Activated T-helper 17 cell treated with anti-CD3 and anti-CD28 coated beads, Interleukin-2, amount 50 U/mL, for 72 hours (primary cell): Measurements from ENCODE around the gene ACER3. TPM values are rescaled to one million over a fixed set of nuclear protein-coding genes. Genes with fewer than 3 reads are reported as not detected.
"Not testable (repeated sequence)": the region's sequence is repeated elsewhere in the genome, so short reads cannot be mapped to it uniquely, and the experiment has no call there.

Source experiments
- ATAC-seq: fragments of 150-1000 bp; cut with Tn5 transposase; replicated peaks from 2 replicates; pipeline ENCODE4 v1.10.0; 2021; ENCODE audit warnings: mild to moderate bottlenecking, moderate library complexity
- H3K27ac Mint-ChIP-seq: one replicate; pipeline ENCODE4 v1.8.0; 2022; ENCODE audit warnings: mixed read lengths
- H3K27me3 Mint-ChIP-seq: one replicate; pipeline ENCODE4 v1.8.0; 2022; ENCODE audit warnings: mixed read lengths
- H3K36me3 Mint-ChIP-seq: one replicate; pipeline ENCODE4 v1.8.0; 2022; ENCODE audit warnings: low read depth, mild to moderate bottlenecking, mixed read lengths
- H3K4me1 Mint-ChIP-seq: one replicate; pipeline ENCODE4 v1.8.0; 2022; ENCODE audit warnings: mixed read lengths
- H3K4me3 Mint-ChIP-seq: one replicate; pipeline ENCODE4 v1.8.0; 2022; ENCODE audit warnings: mild to moderate bottlenecking, mixed read lengths
- H3K9me3 Mint-ChIP-seq: one replicate; pipeline ENCODE4 v1.8.0; 2022; ENCODE audit warnings: mixed read lengths
- total RNA-seq, 2 donors: library from RNA; stranded (reverse); gene quantifications; one replicate each; pipeline ENCODE4 v1.2.3, GENCODE V29; 2022

ACER3 gene
- total RNA-seq, 2 donors from 2014 or later, result 13.0 to 17.0 TPM

DNA sequence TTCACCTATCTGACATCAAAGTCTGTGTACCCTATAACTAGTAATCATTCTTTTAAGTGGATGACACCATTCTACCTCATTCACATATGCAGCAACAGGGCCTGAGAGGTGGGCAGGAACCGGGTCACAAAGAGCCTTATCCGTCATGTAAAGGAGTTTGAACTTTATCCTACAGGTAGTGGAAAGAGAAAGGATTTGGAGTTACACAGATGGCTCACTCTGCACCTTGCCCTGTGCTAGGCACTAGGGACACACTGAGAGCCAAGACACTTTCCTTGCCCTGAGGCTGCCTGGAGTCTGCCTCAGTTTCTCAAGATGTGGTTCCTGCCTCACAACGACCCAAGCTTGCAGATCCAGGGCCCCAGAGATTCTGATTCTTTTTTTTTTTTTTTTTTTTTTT, 14.3 kb upstream of the ACER3 start:
- Mint-ChIP-seq H3K9me3 (no peaks in the 10 kb centered on the region), H3K4me1 (no peaks in the 10 kb centered on the region), H3K27me3 (peaks cover 30% of the 10 kb centered on the region), H3K27ac (no peak overlapping the region), H3K36me3 (no peaks in the 10 kb centered on the region), H3K4me3 (no peak overlapping the region)
- ATAC-seq, result no peak

DNA sequence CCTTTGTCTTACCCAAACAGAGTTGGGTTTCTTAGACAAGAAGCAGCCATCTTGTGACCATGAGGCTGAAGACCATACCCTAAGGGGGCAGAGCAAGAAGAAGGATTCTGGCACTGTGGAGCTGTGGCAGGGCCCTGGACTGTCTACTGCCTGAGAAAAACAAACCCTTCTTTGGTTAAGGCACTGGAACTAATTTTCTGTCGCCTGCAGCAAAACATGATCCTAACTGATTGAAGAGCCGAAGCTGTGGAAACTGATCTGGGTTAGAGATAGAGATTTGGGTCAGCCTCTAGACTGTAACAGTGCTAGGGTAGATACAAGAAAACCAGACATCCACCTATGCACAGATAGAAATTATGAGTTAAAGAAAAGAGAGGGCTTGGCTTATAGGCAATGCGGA, 11.3 kb upstream of the ACER3 start:
- no peak overlapping the region for H3K27ac Mint-ChIP-seq
- no peaks in the 10 kb centered on the region for H3K36me3 Mint-ChIP-seq
- no peak for ATAC-seq
- peaks cover 15% of the 10 kb centered on the region for H3K27me3 Mint-ChIP-seq
- no peaks in the 10 kb centered on the region for H3K4me1 Mint-ChIP-seq
- H3K4me3 Mint-ChIP-seq, result no peak overlapping the region
- H3K9me3 Mint-ChIP-seq, result no peaks in the 10 kb centered on the region

DNA sequence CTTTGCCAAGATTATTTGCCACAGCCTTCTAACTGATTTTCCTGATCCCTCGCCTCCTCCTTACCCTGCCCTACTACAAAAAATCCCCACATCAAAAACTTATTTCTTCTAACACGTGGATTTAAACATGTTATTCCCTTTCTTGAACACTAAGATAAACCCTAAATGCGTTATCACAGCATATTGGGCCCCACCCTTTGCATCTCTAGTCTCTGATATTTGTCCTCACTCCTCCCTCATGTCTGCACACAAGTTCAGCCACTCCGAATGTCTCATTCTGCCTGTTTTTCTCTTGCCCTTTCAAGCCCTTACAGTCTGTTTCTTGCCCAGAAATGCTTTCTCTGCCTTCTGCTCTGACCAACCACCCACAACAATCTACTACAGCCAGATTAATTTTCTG, 10.6 kb upstream of the ACER3 start:
- H3K4me1 Mint-ChIP-seq, result no peaks in the 10 kb centered on the region
- peaks cover 11% of the 10 kb centered on the region for H3K27me3 Mint-ChIP-seq
- no peak for ATAC-seq
- no peaks in the 10 kb centered on the region for H3K36me3 Mint-ChIP-seq
- no peak overlapping the region for H3K27ac Mint-ChIP-seq
- H3K4me3 Mint-ChIP-seq, result no peak overlapping the region
- no peaks in the 10 kb centered on the region for H3K9me3 Mint-ChIP-seq

DNA sequence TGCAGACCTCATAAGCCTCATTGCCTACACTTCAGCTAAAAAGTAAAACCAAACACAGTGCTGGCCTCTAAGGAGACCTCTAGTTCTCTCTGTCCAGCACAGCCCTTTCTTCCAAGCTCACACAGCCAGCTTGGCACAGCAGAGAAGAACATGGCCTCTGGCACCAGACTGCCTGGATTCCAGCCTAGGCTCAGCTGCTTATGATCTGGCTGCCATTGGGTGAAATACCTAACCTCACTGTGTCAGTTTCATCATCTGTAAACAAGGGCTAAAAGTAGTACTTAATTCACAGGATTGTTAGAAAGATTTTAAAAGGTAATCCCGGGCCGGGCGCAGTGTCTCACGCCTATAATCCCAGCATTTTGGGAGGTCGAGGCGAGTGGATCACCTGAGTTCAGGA, 9.9 kb upstream of the ACER3 start:
- ATAC-seq, result no peak
- H3K4me1 Mint-ChIP-seq, result no peaks in the 10 kb centered on the region
- H3K4me3 Mint-ChIP-seq, result no peak overlapping the region
- H3K27ac Mint-ChIP-seq, result no peak overlapping the region
- no peaks in the 10 kb centered on the region for H3K36me3 Mint-ChIP-seq
- H3K27me3 Mint-ChIP-seq, result peaks cover 11% of the 10 kb centered on the region
- no peaks in the 10 kb centered on the region for H3K9me3 Mint-ChIP-seq

DNA sequence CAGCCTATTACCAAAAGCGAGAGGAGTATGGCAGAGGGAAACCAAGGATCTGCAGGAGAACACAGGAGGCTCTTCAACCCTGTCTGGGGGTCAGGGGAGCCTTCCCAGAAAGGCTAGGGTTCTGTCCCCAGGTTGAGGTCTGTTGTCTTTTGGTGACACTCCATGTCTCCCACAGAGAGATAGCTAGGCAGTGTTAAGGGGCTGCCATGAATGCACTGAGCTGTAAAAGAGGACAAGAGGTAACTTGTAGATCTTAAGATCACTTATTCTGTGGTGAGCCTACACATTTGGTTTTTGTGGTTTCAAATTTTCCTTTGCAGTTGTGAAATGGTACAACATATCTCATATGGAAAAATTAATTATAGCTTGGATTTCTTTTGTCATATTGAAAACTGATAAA, 6.0 kb upstream of the ACER3 start:
- Mint-ChIP-seq H3K9me3 (no peaks in the 10 kb centered on the region), H3K36me3 (no peaks in the 10 kb centered on the region), H3K4me3 (no peak overlapping the region), H3K27ac (no peak overlapping the region), H3K4me1 (peaks cover 5% of the 10 kb centered on the region), H3K27me3 (no peaks in the 10 kb centered on the region)
- no peak for ATAC-seq

DNA sequence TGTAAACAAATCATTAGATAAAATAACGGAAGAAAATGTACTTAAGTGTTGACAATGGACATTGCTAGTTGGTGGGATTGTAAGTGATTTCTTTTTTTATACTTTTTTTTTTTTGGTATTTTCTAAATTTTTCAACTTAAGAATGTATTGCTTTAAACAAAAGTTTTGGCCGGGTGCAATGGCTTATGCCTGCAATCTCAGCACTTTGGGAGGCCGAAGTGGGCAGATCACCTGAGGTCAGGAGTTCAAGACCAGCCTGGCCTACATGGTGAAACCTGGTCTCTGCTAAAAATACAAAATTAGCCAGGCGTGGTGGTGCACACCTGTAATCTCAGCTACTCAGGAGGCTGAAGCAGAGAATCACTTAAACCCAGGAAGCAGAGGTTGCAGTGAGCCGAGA, 5.0 kb upstream of the ACER3 start:
- not testable (repeated sequence) for H3K27me3 Mint-ChIP-seq, H3K36me3 Mint-ChIP-seq, H3K4me1 Mint-ChIP-seq, H3K9me3 Mint-ChIP-seq, ATAC-seq, H3K27ac Mint-ChIP-seq, H3K4me3 Mint-ChIP-seq

DNA sequence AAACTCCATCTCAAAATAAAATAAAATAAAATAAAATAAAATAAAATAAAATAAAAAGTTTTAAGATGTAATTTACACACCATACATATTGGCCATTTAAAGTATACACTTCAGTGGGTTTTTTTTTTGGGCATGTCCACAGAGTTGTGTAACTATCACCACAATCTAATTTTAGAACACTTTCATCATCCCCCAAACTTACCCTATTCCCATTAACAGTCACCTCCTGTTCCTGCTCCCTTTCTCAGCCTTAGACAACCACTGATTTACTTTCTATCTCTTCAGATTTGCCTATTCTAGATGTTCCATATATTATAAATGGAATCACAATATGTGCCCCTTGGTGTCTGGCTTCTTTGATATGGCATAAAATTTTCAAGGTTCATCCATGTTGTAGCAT, 4.6 kb upstream of the ACER3 start:
- H3K27ac Mint-ChIP-seq, result no peak overlapping the region
- no peak for ATAC-seq
- H3K4me3 Mint-ChIP-seq, result no peak overlapping the region
- H3K9me3 Mint-ChIP-seq, result no peaks in the 10 kb centered on the region
- H3K36me3 Mint-ChIP-seq, result no peaks in the 10 kb centered on the region
- H3K27me3 Mint-ChIP-seq, result no peaks in the 10 kb centered on the region
- peaks cover 5% of the 10 kb centered on the region for H3K4me1 Mint-ChIP-seq

DNA sequence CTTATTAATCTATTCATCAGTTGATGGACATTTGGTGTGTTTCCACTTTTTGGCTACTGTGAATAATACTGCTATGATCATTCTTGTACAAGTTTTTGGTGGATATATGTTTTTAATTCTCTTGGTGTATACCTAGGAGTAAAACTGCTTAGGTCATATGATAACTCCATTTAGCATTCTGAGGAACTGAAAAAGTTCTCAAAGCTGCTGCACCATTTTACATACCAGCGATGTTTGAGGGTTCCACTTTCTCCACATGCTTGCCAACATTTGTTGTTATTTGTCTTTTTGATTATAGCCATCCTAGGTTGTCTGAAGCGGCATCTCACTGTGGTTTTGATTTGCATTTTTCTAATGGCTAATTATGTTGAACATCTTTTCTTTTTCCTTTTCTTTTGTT, 4.1 kb upstream of the ACER3 start:
- Mint-ChIP-seq H3K4me3 (no peak overlapping the region), H3K27me3 (no peaks in the 10 kb centered on the region), H3K4me1 (peaks cover 8% of the 10 kb centered on the region), H3K36me3 (no peaks in the 10 kb centered on the region), H3K9me3 (no peaks in the 10 kb centered on the region), H3K27ac (no peak overlapping the region)
- ATAC-seq, result no peak

DNA sequence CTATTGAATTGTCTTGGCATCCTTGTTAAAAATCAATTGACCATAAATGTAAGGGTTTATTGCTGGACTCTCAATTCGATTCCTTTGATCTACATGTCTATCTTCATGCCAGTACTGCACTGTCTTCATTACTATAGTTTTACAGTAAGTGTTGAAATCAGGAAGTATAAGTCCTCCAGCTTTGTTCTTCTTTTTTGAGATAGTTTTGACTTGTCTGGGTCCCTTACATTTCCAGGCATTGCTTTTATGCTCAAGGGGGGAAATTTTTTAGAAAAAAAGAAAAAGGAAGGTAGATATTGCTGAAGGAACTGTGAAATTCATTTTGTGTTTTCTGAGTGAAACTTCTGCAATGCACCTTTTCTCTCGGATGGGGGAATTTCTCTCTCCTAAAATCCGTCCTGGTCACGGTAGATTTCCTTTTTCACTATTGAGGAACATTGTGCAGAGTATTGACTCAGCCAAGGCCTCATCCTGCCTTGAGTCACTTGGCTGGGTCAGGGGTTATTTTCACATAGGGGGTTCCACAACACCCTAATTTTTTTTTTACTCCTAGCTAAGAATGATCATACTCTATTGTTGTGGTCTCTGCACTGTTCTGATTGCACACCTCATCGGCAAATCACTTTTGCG, 2.8 kb upstream of the ACER3 start:
- ATAC-seq, result no peak
- Mint-ChIP-seq H3K27me3 (no peaks in the 10 kb centered on the region), H3K9me3 (no peaks in the 10 kb centered on the region), H3K27ac (no peak overlapping the region), H3K4me3 (no peak overlapping the region), H3K36me3 (no peaks in the 10 kb centered on the region), H3K4me1 (peaks cover 13% of the 10 kb centered on the region)

DNA sequence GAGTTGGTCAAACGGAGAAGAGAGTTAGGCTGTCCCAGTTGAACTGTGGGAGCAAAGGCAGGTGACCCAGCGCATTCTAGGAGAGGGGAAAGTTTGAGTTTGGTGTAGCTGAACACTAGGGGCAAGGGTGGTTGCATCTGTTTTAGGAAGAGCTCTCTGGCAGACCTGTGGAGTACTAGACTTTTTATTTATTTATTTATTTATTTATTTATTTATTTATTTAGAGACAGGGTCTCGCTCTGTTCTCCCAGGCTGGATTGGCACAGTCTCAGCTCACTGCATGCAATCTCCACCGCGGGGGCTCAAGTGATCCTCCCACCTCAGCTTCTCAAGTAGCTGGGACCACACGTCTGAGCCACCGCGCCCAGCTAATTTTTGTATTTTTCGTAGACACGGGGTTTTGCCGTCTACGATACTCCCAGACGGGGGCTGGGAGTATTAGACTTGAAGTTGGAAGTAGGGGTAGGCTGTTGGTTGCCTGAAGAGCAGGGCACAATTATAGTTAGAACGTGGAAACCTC, 950 bp upstream of the ACER3 start:
- Mint-ChIP-seq H3K4me3 (peak overlapping the region; percentile 88), H3K27ac (no peak overlapping the region), H3K9me3 (no peaks in the 10 kb centered on the region), H3K27me3 (no peaks in the 10 kb centered on the region), H3K4me1 (peaks cover 13% of the 10 kb centered on the region), H3K36me3 (no peaks in the 10 kb centered on the region)
- no peak for ATAC-seq

DNA sequence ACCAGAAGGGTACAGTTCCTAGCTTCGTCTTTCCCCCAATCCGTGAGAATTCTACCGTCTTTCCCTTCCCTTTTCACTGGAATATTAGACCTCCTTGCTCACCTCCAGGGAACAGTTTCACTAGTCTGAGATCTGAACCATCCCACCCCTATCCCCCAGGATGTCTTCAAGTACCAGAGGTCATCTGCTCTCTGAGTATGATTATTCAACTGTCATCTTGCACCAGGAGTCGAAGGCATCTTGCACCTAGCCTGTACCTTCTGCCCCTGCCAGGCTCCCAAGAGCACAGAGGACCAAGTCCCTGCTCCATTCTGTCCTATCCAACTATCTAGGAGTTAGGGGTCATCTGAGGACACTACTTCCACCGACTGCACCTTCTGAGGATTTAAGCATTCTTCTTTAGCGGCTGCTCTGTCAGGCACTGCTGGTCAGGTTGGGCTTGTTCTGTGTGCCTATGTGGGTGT, 804 bp downstream of the ACER3 start:
- ATAC-seq, result no peak
- Mint-ChIP-seq H3K4me1 (peaks cover 13% of the 10 kb centered on the region), H3K4me3 (peak overlapping the region; percentile 88), H3K27ac (peak overlapping the region; percentile 81), H3K9me3 (no peaks in the 10 kb centered on the region), H3K27me3 (no peaks in the 10 kb centered on the region), H3K36me3 (peaks cover 7% of the 10 kb centered on the region)

DNA sequence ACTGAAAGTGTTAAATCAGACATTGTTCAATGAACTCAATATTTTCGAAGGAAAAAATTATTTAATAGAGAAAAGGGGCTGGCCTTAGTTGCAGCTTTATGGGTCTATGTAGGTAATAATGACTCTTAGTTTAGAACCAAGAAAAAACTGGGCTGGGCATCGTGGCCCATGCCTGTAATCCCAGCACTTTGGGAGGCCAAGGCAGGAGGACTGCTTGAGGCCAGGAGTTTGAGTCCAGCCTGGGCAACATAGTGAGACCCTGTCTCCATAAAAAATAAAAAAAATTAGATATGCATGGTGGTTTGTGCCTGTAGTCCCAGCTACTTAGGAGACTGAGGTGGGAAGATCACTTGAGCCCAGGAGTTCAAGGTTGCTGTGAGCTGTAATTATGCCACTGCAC, 2.1 kb downstream of the ACER3 start:
- H3K36me3 Mint-ChIP-seq, ATAC-seq, H3K27ac Mint-ChIP-seq, H3K27me3 Mint-ChIP-seq, H3K4me3 Mint-ChIP-seq, H3K9me3 Mint-ChIP-seq: not testable (repeated sequence)
- H3K4me1 Mint-ChIP-seq, result peaks cover 13% of the 10 kb centered on the region

DNA sequence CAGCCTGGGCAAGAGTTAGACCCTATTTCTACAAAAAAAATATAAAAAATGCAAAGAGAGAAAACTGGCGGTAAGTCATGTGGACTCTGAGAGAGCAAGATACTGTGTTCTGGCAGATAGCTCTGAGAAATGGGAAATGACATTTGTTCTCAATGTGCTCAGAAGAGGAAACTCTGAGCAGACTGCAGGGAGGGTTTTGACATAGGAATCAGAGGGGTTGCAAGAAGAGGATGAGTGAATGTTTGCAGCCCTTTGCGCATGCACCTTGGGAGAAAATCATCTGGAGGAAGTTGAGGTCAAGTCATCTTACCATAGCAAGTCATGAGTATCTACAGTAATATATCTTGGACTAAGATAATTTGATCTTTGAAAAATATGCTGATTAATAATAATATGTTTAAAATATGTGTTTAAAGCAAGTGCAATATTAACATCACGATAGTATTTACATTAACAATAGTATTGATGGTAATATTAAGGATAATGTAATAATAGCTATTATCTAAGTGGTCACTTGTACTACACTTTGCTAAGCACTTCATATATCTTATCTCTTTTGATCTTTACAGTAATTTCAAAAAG, 2.6 kb downstream of the ACER3 start:
- Mint-ChIP-seq H3K4me1 (peaks cover 13% of the 10 kb centered on the region), H3K9me3 (no peaks in the 10 kb centered on the region), H3K27me3 (no peaks in the 10 kb centered on the region), H3K36me3 (peaks cover 7% of the 10 kb centered on the region), H3K4me3 (no peak overlapping the region), H3K27ac (no peak overlapping the region)
- no peak for ATAC-seq

DNA sequence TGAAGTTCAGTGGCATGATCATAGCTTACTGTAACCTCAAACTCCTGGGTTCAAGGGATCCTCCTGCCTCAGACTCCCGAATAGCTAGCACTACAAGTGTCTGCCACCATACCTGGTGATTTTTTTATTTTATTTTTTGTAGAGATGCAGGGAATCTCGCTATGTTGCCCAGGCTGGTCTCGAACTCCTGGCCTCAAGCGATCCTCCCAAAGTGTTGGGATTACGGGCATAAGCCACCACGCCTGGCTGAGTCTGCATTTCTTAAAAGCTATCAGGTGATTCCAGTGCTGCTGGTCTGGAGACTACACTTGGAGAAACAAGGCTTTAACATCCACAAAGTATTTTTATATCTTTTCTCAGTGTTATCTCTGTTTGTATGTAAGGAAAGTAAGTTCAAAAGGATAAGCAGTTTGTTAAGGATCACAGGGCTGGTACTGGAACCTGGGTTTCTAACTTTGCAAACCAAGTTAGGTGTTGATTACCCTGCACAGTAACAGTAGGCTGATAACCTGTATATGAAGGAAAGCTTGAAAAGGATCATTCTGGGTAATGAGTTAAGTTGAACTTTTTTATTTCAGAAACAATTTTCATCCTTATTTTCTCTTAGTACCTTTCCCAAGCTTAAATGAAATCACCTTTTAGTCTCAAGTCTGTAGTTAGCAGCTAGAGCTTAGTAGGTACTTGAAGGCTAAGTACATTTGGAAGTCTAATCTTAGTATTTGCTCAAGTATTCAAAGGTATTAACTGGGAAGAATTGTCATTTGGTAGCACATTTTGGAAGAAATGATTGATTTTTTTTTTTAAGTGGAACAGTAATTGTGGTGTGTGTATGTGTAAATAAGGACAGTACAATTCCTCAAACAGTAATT, 12.5 kb downstream of the ACER3 start:
- Mint-ChIP-seq H3K27ac (no peak overlapping the region), H3K4me1 (peaks cover 5% of the 10 kb centered on the region), H3K9me3 (no peaks in the 10 kb centered on the region), H3K4me3 (no peak overlapping the region), H3K36me3 (no peaks in the 10 kb centered on the region), H3K27me3 (no peaks in the 10 kb centered on the region)
- ATAC-seq, result no peak

DNA sequence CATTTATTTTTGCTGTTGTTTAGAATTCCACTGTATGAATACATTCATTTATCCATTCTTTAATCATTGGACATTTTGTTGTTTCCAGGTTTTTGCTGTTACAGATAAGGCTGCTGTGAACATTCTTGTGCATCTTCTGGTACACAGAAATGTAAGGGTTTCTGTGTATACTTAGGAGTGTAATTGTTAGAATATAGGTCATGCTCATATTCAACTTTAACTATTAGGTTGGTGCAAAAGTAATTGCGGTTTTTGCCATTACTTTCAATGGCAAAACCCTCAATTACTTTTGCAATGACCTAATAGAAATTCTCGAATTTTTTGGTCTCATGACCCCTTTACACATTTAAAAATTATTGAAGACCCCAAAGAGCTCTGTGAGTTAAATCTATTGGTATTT, 17.3 kb downstream of the ACER3 start:
- no peak for ATAC-seq
- Mint-ChIP-seq H3K36me3 (no peaks in the 10 kb centered on the region), H3K9me3 (no peaks in the 10 kb centered on the region), H3K4me3 (no peak overlapping the region), H3K4me1 (peaks cover 5% of the 10 kb centered on the region), H3K27ac (no peak overlapping the region), H3K27me3 (no peaks in the 10 kb centered on the region)
